Keratinocyte (primary cell): ENCODE results near the gene MRPL57. TPM values are rescaled to one million over a fixed set of nuclear protein-coding genes. Genes with fewer than 3 reads are reported as not detected.

Experiments used
- DNase-seq: peaks from one replicate; pipeline ENCODE4 v3.0.0-alpha.2; 2011; ENCODE audit warnings: low read depth, missing footprints, low spot score
- FAIRE-seq: peaks from 2 replicates; lab custom pipeline; 2011; peaks lifted over from hg19 to GRCh38; lab: Jason Lieb, UNC
- H2AFZ ChIP-seq: 2 replicates; pipeline ENCODE4 v1.6.0; 2012; ENCODE audit warnings: low read length, control low read depth, inconsistent platforms; ENCODE audit not compliant: control insufficient read depth
- H3K27ac ChIP-seq: 2 replicates; pipeline ENCODE4 v1.5.1; 2011; ENCODE audit warnings: low read length; ENCODE audit not compliant: control insufficient read depth, insufficient read depth
- H3K27me3 ChIP-seq: 3 replicates; pipeline ENCODE4 v1.6.0; 2011; ENCODE audit warnings: low read length; ENCODE audit not compliant: control insufficient read depth, insufficient read depth; ENCODE audit errors: extremely low read depth
- H3K36me3 ChIP-seq, 2 experiments: 2 replicates in 1 of 2; 3 replicates in 1 of 2; pipeline ENCODE4 v1.5.1; 2011; ENCODE audit warnings: low read length in 2 of 2, mild to moderate bottlenecking in 1 of 2; ENCODE audit not compliant: control insufficient read depth in 2 of 2, insufficient read depth in 2 of 2; ENCODE audit errors: extremely low read depth in 1 of 2
- H3K4me1 ChIP-seq: 3 replicates; pipeline ENCODE4 v1.5.1; 2011; ENCODE audit warnings: low read length; ENCODE audit not compliant: control insufficient read depth, insufficient read depth; ENCODE audit errors: extremely low read depth
- H3K4me2 ChIP-seq: 3 replicates; pipeline ENCODE4 v1.6.0; 2011; ENCODE audit warnings: low read depth, low read length; ENCODE audit not compliant: control insufficient read depth, insufficient read depth; ENCODE audit errors: extremely low read depth
- H3K4me3 ChIP-seq, 3 experiments: fragments of 200-600 bp in 1 of 3; sonication (generic) in 1 of 3; 2 replicates in 2 of 3; 3 replicates in 1 of 3; pipeline ENCODE4 v1.5.1; 2011 to 2016; ENCODE audit warnings: low read length in 3 of 3, mild to moderate bottlenecking in 3 of 3, control low read depth in 2 of 3, inconsistent platforms in 1 of 3, low read depth in 1 of 3, mixed read lengths in 1 of 3, mixed run types in 1 of 3, moderate library complexity in 1 of 3; ENCODE audit not compliant: control insufficient read depth in 2 of 3, insufficient read depth in 2 of 3; ENCODE audit errors: extremely low read depth in 1 of 3
- H3K79me2 ChIP-seq: 2 replicates; pipeline ENCODE4 v1.6.0; 2012; ENCODE audit warnings: low read length; ENCODE audit not compliant: control insufficient read depth, insufficient read depth
- H3K9ac ChIP-seq: 3 replicates; pipeline ENCODE4 v1.6.0; 2011; ENCODE audit warnings: low read length; ENCODE audit not compliant: control insufficient read depth, insufficient read depth; ENCODE audit errors: extremely low read depth
- H3K9me1 ChIP-seq: 3 replicates; pipeline ENCODE4 v1.6.0; 2011; ENCODE audit warnings: low read length; ENCODE audit not compliant: control insufficient read depth, insufficient read depth; ENCODE audit errors: extremely low read depth
- H3K9me3 ChIP-seq: 2 replicates; pipeline ENCODE4 v1.5.1; 2012; ENCODE audit warnings: low read depth, low read length; ENCODE audit not compliant: control insufficient read depth
- H4K20me1 ChIP-seq: 3 replicates; pipeline ENCODE4 v1.6.0; 2011; ENCODE audit warnings: low read length; ENCODE audit not compliant: control insufficient read depth, insufficient read depth; ENCODE audit errors: extremely low read depth
- CTCF ChIP-seq, 3 experiments: IDR thresholded peaks in 1 of 3; conservative IDR thresholded peaks in 1 of 3; optimal IDR thresholded peaks in 1 of 3; 2 replicates in 2 of 3; 3 replicates in 1 of 3; pipeline versions ENCODE3 to v1.5.1; 2011; ENCODE audit warnings: low read length in 3 of 3, mild to moderate bottlenecking in 3 of 3, moderate library complexity in 2 of 3, control low read depth in 1 of 3, inconsistent platforms in 1 of 3; ENCODE audit not compliant: insufficient read depth in 2 of 3; ENCODE audit errors: extremely low read depth in 1 of 3
- EZH2 ChIP-seq: IDR thresholded peaks from one replicate; pipeline ENCODE4 v1.6.1; 2012; ENCODE audit warnings: inconsistent platforms, mild to moderate bottlenecking, low read length, moderate library complexity
- dilution Hi-C: fragments of 300-500 bp; cut with MboI; formaldehyde crosslinking; loops from one replicate; pipeline ENCODE4 v1.7.0; 2020; ENCODE audit warnings: low sequenced_read_pairs; ENCODE audit not compliant: extremely low pct_ligation_motif_present
- polyA plus RNA-seq, 5 experiments: library from polyadenylated mRNA; depleted of rRNA in 3 of 5; stranded (reverse) in 3 of 5; stranded (forward) in 1 of 5; unstranded in 1 of 5; fragments of >200 nt; gene quantifications; 1 replicate in 1 of 5; 2 replicates in 3 of 5; 3 replicates in 1 of 5; pipeline versions ENCODE4 v1.2.1 to v1.2.3, GENCODE V29; 2011 to 2012; ENCODE audit warnings: missing spikeins in 2 of 5, low read depth in 1 of 5, low replicate concordance in 1 of 5

The MRPL57 gene
- polyA plus RNA-seq, 1 donor (not counting 4 experiments of a cell fraction or from before 2014, with no cell fraction given), result 18.3 TPM

- Histone ChIP-seq H4K20me1 (no peaks in the 10 kb centered on the region), H3K4me2 (peak overlapping the region; percentile 96), H3K36me3 (peaks cover 2 to 5% of the 10 kb centered on the region in 2 experiments), H3K79me2 (peaks cover 38% of the 10 kb centered on the region), H3K9me1 (no peaks in the 10 kb centered on the region), H3K27ac (peak overlapping the region; percentile 96), H3K4me3 (peak overlapping the region; percentile 92 to 99 (median 97)), H2AFZ (peak overlapping the region; percentile 98), H3K4me1 (peaks cover 18% of the 10 kb centered on the region), H3K9me3 (no peaks in the 10 kb centered on the region), H3K27me3 (no peaks in the 10 kb centered on the region), H3K9ac (peak overlapping the region; percentile 88)
- DNase-seq (no peak), FAIRE-seq (no peak)
- TF ChIP-seq CTCF (optimal IDR thresholded peaks at IDR 0.05 in 1 of 3, IDR thresholded peaks at IDR 0.05 in 1 of 3, conservative IDR thresholded peaks at IDR 0.05 in 1 of 3; ENCODE audit: extremely low read depth in 1 of 3, insufficient read depth in 2 of 3, low read length in 3 of 3), result no peak
- TF ChIP-seq EZH2, result no peak
- dilution Hi-C loops, result no loop called here
These were observed 37.1 kb upstream of the MRPL57 start for GRCh38 chr13:21139374-21139773.

GRCh38 chr13:21142766-21143165 is 33.7 kb upstream of the MRPL57 start:
- peaks cover 8 to 13% of the 10 kb centered on the region in 2 experiments for H3K36me3 ChIP-seq
- TF ChIP-seq EZH2 (no peak), CTCF (optimal IDR thresholded peaks at IDR 0.05 in 1 of 3, IDR thresholded peaks at IDR 0.05 in 1 of 3, conservative IDR thresholded peaks at IDR 0.05 in 1 of 3; ENCODE audit: extremely low read depth in 1 of 3, insufficient read depth in 2 of 3, low read length in 3 of 3) (no peak)
- DNase-seq (no peak), FAIRE-seq (no peak)
- dilution Hi-C loops, result no loop called here
- no peaks in the 10 kb centered on the region for H3K9me3 ChIP-seq
- H3K27me3 ChIP-seq, result no peaks in the 10 kb centered on the region
- H3K27ac ChIP-seq, result no peak overlapping the region
- H2AFZ ChIP-seq, result no peak overlapping the region
- peaks cover 53% of the 10 kb centered on the region for H3K79me2 ChIP-seq
- H4K20me1 ChIP-seq, result no peaks in the 10 kb centered on the region
- H3K4me3 ChIP-seq, result no peak overlapping the region
- H3K4me2 ChIP-seq, result peak overlapping the region; percentile 36
- no peak overlapping the region for H3K9ac ChIP-seq
- H3K9me1 ChIP-seq, result no peaks in the 10 kb centered on the region
- peaks cover 20% of the 10 kb centered on the region for H3K4me1 ChIP-seq
